IMR-90 (cell line): Measurements from ENCODE around the gene GNB1L. TPM values are rescaled to one million over a fixed set of nuclear protein-coding genes. Genes with fewer than 3 reads are reported as not detected.

Experiments
- CEBPB ChIP-seq: IDR thresholded peaks from 2 replicates; pipeline ENCODE4 v1.6.1; 2012; ENCODE audit warnings: low read depth, low read length, improper control_type of control experiment
- RAD21 ChIP-seq: IDR thresholded peaks from 2 replicates; pipeline ENCODE4 v1.6.1; 2012; ENCODE audit warnings: low read length, improper control_type of control experiment
- polyA plus RNA-seq, 3 experiments: library from polyadenylated mRNA; depleted of rRNA; stranded (reverse); fragments of >200 nt; gene quantifications; 2 replicates each; pipeline ENCODE4 v1.2.3, GENCODE V29; 2012; ENCODE audit warnings: low replicate concordance in 1 of 3
- total RNA-seq: library from RNA; depleted of rRNA; stranded (reverse); fragments of >200 nt; gene quantifications from 2 replicates; pipeline ENCODE4 v1.2.3, GENCODE V29; 2012
- TF ChIP-seq, protein P1 (sequence below): fragments of 150-350 bp; IDR thresholded peaks from 2 replicates; pipeline ENCODE4 v1.6.1; 2016; ENCODE audit warnings: low read depth, mild to moderate bottlenecking, low read length, moderate library complexity, borderline replicate concordance

The GNB1L gene
- total and polyA plus RNA-seq, 2 of the 4 experiments (the other 2 are of a cell fraction): 2.5 to 4.4 TPM

DNA sequence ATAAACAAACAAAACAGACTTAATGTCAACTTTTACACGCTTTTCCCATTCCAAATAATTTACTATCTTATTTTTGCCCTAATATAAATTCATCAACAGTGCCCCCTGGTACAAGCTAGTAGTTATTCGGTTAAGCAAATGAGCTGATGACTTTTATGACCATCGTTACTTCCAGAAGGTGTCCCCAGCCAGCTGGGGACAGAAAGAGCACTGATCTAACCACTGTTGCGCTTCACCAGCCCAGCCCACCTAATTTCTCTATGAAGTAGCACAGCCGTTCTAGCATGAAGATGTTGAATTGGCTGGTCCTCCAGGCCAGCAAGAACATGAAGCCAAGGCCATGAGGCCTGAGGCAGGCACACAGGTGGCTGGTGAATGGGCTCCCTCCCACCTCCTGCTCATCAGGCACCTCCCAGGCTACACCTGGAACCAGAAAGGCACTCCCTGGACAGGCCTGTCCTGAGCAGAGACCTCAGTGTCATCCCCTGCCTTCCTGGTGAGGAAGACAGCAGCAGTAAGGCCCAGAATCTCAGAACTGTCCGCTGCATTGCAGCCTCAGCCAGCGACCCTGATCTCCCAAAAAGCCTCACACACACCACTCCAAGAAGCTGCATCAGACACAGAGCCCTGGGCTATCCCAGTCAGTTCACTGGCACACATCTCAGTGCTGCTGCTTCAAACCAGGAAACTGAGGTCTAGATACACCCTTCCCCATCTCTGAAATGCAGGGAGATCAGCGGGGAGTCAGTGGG lies 12.9 kb downstream of the GNB1L start (continued):
- TF ChIP-seq, protein P1, sequence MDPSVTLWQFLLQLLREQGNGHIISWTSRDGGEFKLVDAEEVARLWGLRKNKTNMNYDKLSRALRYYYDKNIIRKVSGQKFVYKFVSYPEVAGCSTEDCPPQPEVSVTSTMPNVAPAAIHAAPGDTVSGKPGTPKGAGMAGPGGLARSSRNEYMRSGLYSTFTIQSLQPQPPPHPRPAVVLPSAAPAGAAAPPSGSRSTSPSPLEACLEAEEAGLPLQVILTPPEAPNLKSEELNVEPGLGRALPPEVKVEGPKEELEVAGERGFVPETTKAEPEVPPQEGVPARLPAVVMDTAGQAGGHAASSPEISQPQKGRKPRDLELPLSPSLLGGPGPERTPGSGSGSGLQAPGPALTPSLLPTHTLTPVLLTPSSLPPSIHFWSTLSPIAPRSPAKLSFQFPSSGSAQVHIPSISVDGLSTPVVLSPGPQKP: no peak
- TF ChIP-seq CEBPB (no peak), RAD21 (no peak)
